Hepatocyte (in vitro differentiated cells): ENCODE results near the gene CDC45. TPM values are rescaled to one million over a fixed set of nuclear protein-coding genes. Genes with fewer than 3 reads are reported as not detected.
"Not testable (repeated sequence)": the region's sequence is repeated elsewhere in the genome, so short reads cannot be mapped to it uniquely, and the experiment has no call there.

Experiments
- DNase-seq: peaks from one replicate; pipeline ENCODE4 v3.0.0-alpha.2; 2016; ENCODE audit warnings: low spot score
- H2AFZ ChIP-seq: fragments of 200-600 bp; sonication (generic); 2 replicates; pipeline ENCODE4 v1.6.0; 2016; ENCODE audit warnings: antibody characterized with exemption, mild to moderate bottlenecking
- H3K27ac ChIP-seq: fragments of 200-600 bp; sonication (generic); 2 replicates; pipeline ENCODE4 v1.5.1; 2016; ENCODE audit warnings: mild to moderate bottlenecking
- H3K27me3 ChIP-seq: fragments of 200-600 bp; sonication (generic); 2 replicates; pipeline ENCODE4 v1.6.1; 2016
- H3K36me3 ChIP-seq: fragments of 200-600 bp; sonication (generic); replicated peaks from 2 replicates; pipeline ENCODE4 v1.5.1; 2016; ENCODE audit warnings: low read depth; ENCODE audit not compliant: insufficient read depth
- H3K4me1 ChIP-seq: fragments of 200-600 bp; sonication (generic); 2 replicates; pipeline ENCODE4 v1.5.1; 2016; ENCODE audit warnings: mild to moderate bottlenecking, moderate library complexity; ENCODE audit not compliant: insufficient read depth
- H3K4me2 ChIP-seq: fragments of 200-600 bp; sonication (generic); 2 replicates; pipeline ENCODE4 v1.6.0; 2016
- H3K4me3 ChIP-seq: fragments of 200-600 bp; sonication (generic); 2 replicates; pipeline ENCODE4 v1.5.1; 2016; ENCODE audit warnings: mild to moderate bottlenecking
- H3K79me2 ChIP-seq: fragments of 200-600 bp; sonication (generic); 2 replicates; pipeline ENCODE4 v1.6.0; 2017; ENCODE audit warnings: mild to moderate bottlenecking
- H3K9me2 ChIP-seq: fragments of 200-600 bp; sonication (generic); replicated peaks from 2 replicates; pipeline ENCODE4 v1.6.0; 2017; ENCODE audit warnings: mild to moderate bottlenecking; ENCODE audit not compliant: insufficient read depth
- H3K9me3 ChIP-seq: fragments of 200-600 bp; sonication (generic); 2 replicates; pipeline ENCODE4 v1.5.1; 2016; ENCODE audit warnings: low read depth, mild to moderate bottlenecking
- H4K20me1 ChIP-seq: fragments of 200-600 bp; sonication (generic); 2 replicates; pipeline ENCODE4 v1.6.0; 2016; ENCODE audit warnings: mild to moderate bottlenecking; ENCODE audit not compliant: insufficient read depth, poor library complexity, severe bottlenecking
- CTCF ChIP-seq: fragments of 200-600 bp; sonication (generic); IDR thresholded peaks from 2 replicates; pipeline ENCODE4 v1.5.1; 2016; ENCODE audit warnings: antibody characterized with exemption, mild to moderate bottlenecking; ENCODE audit not compliant: poor library complexity
- EZH2 ChIP-seq: fragments of 200-600 bp; sonication (generic); IDR thresholded peaks from 2 replicates; pipeline ENCODE4 v1.6.1; 2016; ENCODE audit warnings: antibody characterized with exemption, mild to moderate bottlenecking, borderline replicate concordance
- EZH2phosphoT487 ChIP-seq: fragments of 200-600 bp; sonication (generic); IDR thresholded peaks from one replicate; pipeline ENCODE4 v1.6.1; 2018; ENCODE audit warnings: antibody characterized with exemption, mild to moderate bottlenecking, low read depth, moderate library complexity; ENCODE audit not compliant: unreplicated experiment, severe bottlenecking
- WGBS: methylation state at CpG from one replicate; pipeline ENCODE4 v1.1.6; 2016; ENCODE audit warnings: low lambda C conversion rate; ENCODE audit errors: missing lambda C conversion rate; 5-methylcytosine and 5-hydroxymethylcytosine counted together
- polyA plus RNA-seq: library from polyadenylated mRNA; unstranded; fragments of >200 nt; fragmentation: Nextera tagmentation; extraction: Ambion mirVana; gene quantifications from 2 replicates; pipeline ENCODE4 v1.2.1, GENCODE V29; 2016
- total RNA-seq: library from RNA; depleted of rRNA; stranded (reverse); fragments of >200 nt; gene quantifications from 2 replicates; pipeline ENCODE4 v1.2.3, GENCODE V29; 2014

CDC45 gene
- total and polyA plus RNA-seq, 2 experiments from 2014 or later = 3.5 to 6.5 TPM

GRCh38 chr22:19546680-19547079 lies 67.0 kb downstream of the CDC45 start:
- 94% methylated on average over 5 of the region's 6 CpGs for WGBS
- no peak overlapping the region for H3K4me3 ChIP-seq

GRCh38 chr22:19547620-19548019 lies 67.9 kb downstream of the CDC45 start:
- H3K27me3 ChIP-seq = peaks cover 1% of the 10 kb centered on the region
- H3K9me2 ChIP-seq = no peaks in the 10 kb centered on the region
- H3K36me3 ChIP-seq = no peaks in the 10 kb centered on the region
- no peaks in the 10 kb centered on the region for H4K20me1 ChIP-seq
- no peaks in the 10 kb centered on the region for H3K79me2 ChIP-seq
- H3K4me1 ChIP-seq = no peaks in the 10 kb centered on the region
- no peak overlapping the region for H2AFZ ChIP-seq
- no peaks in the 10 kb centered on the region for H3K9me3 ChIP-seq
- H3K4me2 ChIP-seq = no peak overlapping the region
- DNase-seq = no peak
- no peak overlapping the region for H3K4me3 ChIP-seq
- H3K27ac ChIP-seq = no peak overlapping the region
- TF ChIP-seq EZH2phosphoT487 = no peak
- TF ChIP-seq EZH2 = no peak
- no peak for TF ChIP-seq CTCF
- WGBS = 92% methylated on average over 8 of the region's 8 CpGs

More at GRCh38 chr22:19546680-19547079, 67.0 kb downstream of the CDC45 start:
- Histone ChIP-seq H4K20me1 (no peaks in the 10 kb centered on the region), H3K9me2 (no peaks in the 10 kb centered on the region), H3K27me3 (peaks cover 5% of the 10 kb centered on the region), H3K36me3 (no peaks in the 10 kb centered on the region), H3K4me1 (no peaks in the 10 kb centered on the region), H3K9me3 (no peaks in the 10 kb centered on the region), H3K4me2 (no peak overlapping the region), H2AFZ (no peak overlapping the region), H3K79me2 (no peaks in the 10 kb centered on the region), H3K27ac (no peak overlapping the region)
- DNase-seq = no peak
- TF ChIP-seq EZH2 (no peak), CTCF (no peak), EZH2phosphoT487 (no peak)

- DNase-seq, H3K27ac ChIP-seq, H3K79me2 ChIP-seq, H3K36me3 ChIP-seq, H3K4me3 ChIP-seq, H2AFZ ChIP-seq, H3K27me3 ChIP-seq, H3K4me1 ChIP-seq, H4K20me1 ChIP-seq, H3K4me2 ChIP-seq, H3K9me3 ChIP-seq, H3K9me2 ChIP-seq: not testable (repeated sequence)
- WGBS = 96% methylated on average over 5 of the region's 5 CpGs
These were observed 68.7 kb downstream of the CDC45 start for GRCh38 chr22:19548427-19548826.

- Histone ChIP-seq H3K4me3 (no peak overlapping the region), H3K79me2 (no peaks in the 10 kb centered on the region), H3K27me3 (no peaks in the 10 kb centered on the region), H2AFZ (no peak overlapping the region), H3K9me2 (no peaks in the 10 kb centered on the region), H3K4me2 (no peak overlapping the region), H3K36me3 (no peaks in the 10 kb centered on the region), H3K4me1 (no peaks in the 10 kb centered on the region), H3K9me3 (no peaks in the 10 kb centered on the region), H3K27ac (no peak overlapping the region), H4K20me1 (no peaks in the 10 kb centered on the region)
- DNase-seq = no peak
- WGBS = 83% methylated on average over 2 of the region's 2 CpGs
- no peak for TF ChIP-seq CTCF
- TF ChIP-seq EZH2 = no peak
- TF ChIP-seq EZH2phosphoT487 = no peak
These were observed 69.2 kb downstream of the CDC45 start for GRCh38 chr22:19548964-19549363.
